ENCODE results near the gene SLC4A8.
"Not testable (repeated sequence)": the region's sequence is repeated elsewhere in the genome, so short reads cannot be mapped to it uniquely, and the experiment has no call there.

Gene SLC4A8

DNA sequence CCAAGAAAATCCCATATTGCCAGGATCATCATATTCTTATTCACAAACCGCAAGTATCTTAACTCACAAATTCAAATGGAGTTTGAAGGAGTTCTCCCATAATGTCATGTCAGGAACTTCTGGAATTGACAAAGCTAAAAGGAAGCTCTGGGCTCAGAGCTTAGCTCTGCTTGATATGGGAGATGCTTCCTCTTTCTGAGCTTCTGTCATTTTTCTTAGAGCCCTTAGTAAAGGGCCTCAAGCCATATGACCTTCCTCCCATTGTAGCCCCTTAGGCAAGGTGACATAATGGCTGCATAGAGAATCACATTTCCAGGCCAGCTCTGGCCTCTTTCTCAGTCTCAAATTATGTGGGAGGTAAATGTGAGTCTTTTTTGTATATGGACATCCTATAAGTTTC is 40.9 kb downstream of the SLC4A8 start:
- Histone ChIP-seq H3K4me3 (no peak overlapping the region), H3K27ac (no peak overlapping the region)

DNA sequence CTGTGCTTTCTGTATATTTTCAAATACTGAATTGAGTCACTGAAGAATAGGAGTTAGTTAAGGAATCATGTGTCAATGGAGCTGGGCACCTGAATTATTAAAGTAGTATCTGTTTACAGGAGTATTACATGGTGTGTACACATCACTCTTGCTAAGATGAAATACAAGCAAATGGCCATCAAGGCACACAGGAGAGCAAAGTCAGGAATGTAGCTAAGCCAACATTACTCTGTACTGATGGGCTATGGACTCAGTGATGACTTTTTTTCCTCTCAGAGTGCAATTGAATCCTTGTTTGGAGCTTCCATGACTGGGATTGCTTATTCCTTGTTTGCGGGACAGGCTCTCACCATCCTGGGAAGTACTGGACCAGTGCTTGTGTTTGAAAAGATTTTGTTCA is 45.5 kb downstream of the SLC4A8 start:
- no peak overlapping the region for H3K4me3 ChIP-seq
- H3K27ac ChIP-seq, result no peak overlapping the region

DNA sequence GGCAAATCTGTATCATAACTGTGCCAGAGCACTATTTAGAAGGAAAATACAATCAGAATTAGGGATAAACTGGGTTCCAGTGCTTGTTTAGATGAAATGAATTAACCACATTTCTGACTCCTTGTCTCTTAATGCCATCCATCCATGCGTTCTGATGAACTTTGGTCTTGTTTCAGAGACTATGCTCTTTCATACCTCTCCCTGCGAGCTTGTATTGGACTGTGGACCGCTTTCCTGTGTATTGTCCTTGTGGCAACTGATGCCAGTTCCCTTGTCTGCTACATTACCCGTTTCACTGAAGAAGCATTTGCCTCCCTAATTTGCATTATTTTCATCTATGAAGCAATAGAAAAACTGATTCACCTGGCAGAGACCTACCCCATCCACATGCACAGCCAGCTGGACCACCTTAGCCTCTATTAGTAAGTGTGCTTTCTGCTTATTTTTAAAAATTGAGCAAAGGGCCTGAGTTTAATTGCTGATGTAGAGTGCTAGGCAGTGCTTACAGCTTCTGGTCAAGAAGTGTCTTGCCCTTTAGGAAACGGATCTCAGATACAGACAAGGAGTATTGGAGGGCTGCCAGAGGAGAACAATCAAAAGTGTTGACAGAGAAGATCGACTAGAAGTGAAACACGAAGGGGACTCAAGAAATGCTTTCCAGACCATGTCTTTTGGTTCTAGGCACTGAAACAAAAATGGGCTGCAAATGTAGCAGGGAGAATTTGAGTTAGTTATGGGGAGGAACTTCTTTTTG is 46.7 kb downstream of the SLC4A8 start:
- H3K27ac ChIP-seq, result no peak overlapping the region
- no peak overlapping the region for H3K4me3 ChIP-seq

DNA sequence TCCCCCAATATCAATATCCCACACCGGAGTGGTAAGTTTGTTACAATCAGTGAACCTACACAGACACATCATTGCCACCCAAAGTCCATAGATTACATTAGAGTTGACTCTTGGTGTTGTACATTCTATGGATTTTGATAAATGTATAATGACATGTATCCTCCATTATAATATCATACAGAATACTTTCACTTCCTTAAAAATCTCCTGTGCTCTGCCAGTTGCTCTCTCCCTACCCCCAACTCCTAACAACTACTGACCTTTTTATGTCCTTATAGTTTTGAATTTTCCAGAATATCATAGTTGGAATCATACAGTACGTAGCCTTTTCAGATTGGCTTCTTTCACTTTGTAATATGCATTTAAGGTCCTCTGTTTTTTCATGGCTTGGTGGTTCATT is 48.4 kb downstream of the SLC4A8 start:
- H3K4me3 ChIP-seq, result no peak overlapping the region
- no peak overlapping the region for H3K27ac ChIP-seq

DNA sequence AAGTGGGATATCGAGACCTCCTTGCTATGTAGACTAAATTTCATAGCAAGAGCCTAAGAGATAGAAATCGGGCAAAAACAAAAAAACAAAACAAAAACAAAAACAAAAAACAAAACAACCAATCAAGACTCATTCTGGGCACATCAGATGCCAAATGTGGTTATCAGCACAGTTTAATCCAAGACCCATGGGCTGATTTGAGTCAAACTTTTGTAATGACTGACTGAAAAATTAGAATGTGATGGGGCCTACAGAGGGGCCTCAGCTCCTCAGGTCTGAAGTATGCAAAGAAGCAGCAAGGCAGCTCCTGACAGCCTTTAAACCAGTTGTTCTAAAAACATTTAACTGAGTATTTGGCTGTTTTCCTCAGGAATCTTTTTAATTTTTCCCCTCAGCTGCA is 49.3 kb downstream of the SLC4A8 start:
- no peak overlapping the region for H3K4me3 ChIP-seq
- H3K27ac ChIP-seq, result no peak overlapping the region

DNA sequence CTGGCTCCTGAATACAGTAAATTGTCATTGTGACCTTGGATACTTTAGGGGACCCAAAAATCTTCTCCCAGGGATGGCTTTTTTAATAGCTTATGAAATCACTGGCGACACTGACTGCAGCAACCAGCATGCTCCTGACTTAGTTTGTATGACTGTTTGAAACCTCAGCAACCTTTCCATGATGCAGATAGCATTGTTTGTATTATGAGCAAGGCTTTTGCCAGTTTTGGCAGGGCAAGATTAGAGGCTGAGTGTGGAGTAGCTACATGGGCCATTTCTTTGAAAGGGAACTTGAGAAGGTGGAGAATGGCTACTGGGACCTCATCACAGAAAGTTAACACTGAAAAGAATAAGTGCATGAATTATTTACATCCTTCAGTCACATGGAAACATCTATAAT is 50.9 kb downstream of the SLC4A8 start:
- Histone ChIP-seq H3K27ac (no peak overlapping the region), H3K4me3 (no peak overlapping the region)

DNA sequence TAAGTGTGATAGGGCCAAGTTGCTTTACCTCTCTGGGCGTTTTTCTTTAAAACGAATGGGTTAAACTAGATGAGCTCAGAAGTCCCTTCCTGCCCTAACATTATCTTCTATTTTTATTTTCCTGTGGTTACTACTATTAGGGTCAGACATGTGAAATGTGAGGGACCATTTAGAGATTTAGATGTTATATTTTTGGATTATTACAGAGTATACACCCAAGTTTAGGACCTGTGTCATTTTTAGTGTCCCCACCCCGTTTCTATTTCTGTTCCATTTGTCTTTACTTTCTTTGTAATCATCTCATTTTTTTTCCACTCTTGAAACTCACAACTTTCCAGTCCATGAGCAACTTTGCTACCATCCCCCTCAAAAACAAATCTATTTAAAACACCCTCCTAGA is 56.3 kb downstream of the SLC4A8 start:
- Histone ChIP-seq H3K4me3 (no peak overlapping the region), H3K27ac (no peak overlapping the region)

DNA sequence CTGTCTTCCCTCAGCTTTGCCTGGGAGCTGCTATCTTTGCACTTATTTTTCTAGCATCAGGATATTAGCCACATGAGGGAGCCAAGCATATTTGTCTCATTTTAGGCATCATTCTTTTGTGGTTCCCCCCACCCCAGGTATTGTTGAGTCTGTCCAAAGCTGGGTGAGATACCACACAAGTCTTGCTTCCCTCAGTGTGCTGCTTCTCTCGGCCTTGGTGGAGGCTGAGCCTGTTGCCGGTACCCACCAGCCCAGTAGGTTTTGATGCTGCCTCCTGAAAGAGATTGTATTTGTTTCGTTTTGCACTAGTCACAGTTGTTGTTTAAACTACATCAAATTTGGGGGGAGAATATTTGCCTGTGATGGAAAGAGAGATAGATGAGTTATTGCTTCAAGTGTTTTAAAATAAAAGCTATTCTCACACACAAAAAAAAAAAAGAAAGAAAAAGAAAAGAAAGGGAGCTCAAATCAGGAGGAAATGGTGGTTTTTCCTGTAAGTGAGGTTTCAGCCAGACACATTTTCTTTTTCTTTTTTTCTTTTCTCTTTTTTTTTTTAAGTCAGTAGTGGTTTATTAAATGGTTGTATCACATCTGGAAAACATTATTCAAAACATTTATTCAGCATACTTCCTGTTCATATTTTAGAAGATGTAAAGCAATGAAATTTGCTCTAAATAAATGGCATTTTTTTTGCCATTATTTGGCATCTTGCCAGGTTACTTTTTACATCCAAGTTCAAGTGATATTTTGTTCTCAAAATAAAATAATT is 58.5 kb downstream of the SLC4A8 start:
- Histone ChIP-seq H3K27ac (peak overlapping the region in 2 of 21 experiments; percentile 20), H3K4me3 (no peak overlapping the region)

DNA sequence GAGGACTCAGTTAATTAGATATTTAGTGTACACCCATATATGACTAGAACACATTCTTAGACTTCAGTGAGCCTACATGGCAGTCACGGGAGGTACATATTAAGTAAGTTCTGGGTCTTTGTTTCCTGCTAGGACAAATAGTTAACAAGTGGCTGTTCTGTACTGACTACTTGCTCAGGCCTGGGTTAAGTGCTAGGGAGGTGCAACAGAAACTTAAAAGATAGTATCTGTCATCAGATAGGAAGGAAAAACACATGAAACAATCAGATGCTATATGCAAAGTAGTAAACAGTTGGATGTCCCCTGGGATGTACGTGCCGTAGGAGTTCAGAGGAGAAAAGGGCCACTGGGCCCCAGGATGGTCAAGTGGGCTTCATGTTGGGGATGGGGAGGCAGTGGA is 59.5 kb downstream of the SLC4A8 start:
- H3K27ac ChIP-seq, result no peak overlapping the region
- no peak overlapping the region for H3K4me3 ChIP-seq

DNA sequence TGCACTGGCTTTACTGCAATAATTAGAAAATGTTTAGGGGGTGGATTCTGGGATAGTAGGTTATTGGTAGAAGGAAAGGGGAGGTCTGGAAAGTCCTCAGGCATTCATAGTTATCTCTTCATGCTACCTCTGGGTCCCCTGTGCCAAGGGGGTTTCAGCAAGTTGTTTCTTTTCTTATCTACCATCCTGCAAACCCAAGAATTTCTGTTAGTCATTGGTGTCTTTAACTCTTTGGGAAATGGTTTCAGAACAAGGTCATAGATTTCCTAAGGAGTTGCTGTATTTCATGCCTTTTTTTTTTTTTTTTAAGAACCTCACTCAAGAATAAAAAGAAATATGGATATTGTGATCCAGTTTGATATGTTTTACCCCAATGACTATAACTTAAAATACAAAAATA is 63.6 kb downstream of the SLC4A8 start:
- H3K27ac ChIP-seq, result no peak overlapping the region

DNA sequence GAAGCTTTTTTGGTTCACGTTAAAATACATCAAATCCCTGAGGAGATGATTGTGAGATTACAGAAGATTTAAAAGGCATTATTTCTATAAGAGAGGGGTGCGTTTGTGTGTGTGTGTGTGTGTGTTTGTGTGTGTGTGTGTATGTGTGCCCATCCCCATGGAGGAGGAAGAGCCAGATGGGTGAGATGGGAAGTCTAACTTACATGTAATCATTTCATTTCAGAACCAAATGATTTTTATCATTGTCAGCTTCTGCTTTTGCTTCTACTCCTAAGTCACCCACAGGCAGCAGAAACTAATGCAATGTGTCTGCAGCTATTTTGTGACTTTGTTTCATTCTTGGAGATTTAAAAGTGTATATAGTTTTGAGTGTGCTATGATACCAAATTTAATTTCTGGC is 68.7 kb downstream of the SLC4A8 start:
- peak overlapping the region in 1 of 21 experiments; percentile 30 for H3K27ac ChIP-seq

More for the DNA sequence above, 63.6 kb downstream of the SLC4A8 start:
- no peak overlapping the region for H3K4me3 ChIP-seq

DNA sequence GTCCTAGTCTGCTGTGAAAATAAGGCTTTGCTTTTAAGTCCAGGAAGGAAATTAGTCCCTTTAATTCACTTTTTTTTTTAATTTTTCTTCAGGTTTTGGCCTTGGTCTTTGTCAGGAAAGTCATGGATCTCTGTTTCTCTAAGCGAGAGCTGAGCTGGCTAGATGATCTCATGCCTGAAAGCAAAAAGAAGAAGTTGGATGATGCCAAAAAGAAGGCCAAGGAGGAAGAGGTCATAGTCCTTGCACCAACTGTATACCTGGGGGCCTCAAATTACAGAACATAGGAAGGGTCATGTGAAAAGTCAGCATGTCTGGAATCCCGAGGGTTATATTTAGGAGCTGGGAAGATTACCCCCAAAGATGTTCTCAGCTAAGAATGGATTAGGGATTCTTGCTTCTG is 72.3 kb downstream of the SLC4A8 start:
- H3K4me3 ChIP-seq, result no peak overlapping the region
- no peak overlapping the region for H3K27ac ChIP-seq

More for the DNA sequence above, 68.7 kb downstream of the SLC4A8 start:
- no peak overlapping the region for H3K4me3 ChIP-seq

DNA sequence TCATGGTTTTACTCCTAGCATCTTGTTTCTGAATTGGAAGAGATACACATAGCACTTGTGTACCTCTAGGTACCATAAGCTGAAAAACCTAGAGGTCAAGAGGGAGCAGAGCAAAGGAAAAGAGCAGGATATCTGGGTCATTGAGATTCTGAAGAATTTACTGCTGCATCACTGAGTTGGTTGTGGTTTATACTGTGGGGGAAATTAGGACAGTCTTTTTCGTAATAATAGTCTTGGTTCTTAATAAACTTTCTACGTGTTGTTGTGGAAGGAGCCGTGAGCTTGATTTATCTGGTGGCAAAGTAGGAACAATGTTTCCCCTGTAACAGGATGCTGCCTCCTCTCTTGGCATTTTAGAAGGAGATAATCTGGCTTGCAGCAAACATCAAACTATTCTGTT is 80.2 kb downstream of the SLC4A8 start:
- H3K4me3 ChIP-seq, result no peak overlapping the region

DNA sequence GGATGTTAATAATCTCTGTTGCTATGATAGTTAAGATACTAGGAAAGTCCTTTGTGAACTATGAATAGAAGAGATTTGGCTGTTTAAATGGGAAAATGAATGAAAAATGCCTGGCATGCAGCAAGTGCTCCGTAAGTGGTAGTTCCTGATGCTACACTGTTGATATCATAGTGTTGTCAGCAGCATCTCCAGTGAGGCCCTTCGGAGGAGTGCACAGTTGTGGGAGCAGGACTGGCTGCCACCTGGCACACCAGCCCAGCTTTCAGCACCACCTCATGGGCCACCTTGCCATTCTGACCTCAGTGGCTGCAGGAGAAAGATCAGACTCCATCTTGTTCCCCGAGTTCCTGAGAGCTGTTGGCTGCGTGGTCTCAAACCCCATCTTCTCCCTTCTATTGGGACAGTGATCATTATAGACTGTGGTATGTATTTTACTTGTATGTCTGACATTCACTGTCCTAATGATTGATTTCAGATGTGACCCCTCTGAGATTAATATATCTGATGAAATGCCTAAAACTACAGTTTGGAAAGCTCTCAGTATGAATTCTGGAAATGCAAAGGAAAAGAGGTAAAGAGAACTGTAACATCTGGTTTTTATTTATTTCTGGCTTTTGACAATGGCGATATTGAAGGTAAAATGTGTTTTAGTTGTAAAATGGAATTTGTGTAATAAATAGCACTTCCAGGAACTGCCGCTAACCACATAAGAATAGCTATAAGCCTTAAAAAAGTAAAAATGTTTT is 80.9 kb downstream of the SLC4A8 start:
- H3K4me3 ChIP-seq, result no peak overlapping the region
- no peak overlapping the region for H3K27ac ChIP-seq

More for the DNA sequence above, 80.2 kb downstream of the SLC4A8 start:
- H3K27ac ChIP-seq, result no peak overlapping the region

DNA sequence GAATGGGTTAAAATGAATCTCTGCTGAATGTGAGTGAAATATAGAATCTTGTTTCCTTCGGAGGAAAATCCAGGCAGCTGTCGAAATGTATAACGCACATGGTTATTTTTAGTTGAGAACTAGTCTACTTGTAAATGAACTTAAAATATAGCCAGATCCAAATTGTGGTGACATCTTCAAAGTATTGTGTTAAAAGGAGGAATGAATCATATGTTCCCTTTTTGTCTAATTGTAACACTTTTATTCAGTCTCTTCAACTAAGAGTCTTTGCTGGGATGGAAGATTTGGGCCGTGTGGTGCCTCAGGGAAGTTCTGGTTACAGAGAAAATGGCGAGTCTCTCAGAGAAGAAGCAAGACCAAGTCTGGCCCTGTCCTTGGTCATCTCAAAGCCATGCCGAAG is 82.5 kb downstream of the SLC4A8 start:
- Histone ChIP-seq H3K4me3 (no peak overlapping the region), H3K27ac (no peak overlapping the region)

DNA sequence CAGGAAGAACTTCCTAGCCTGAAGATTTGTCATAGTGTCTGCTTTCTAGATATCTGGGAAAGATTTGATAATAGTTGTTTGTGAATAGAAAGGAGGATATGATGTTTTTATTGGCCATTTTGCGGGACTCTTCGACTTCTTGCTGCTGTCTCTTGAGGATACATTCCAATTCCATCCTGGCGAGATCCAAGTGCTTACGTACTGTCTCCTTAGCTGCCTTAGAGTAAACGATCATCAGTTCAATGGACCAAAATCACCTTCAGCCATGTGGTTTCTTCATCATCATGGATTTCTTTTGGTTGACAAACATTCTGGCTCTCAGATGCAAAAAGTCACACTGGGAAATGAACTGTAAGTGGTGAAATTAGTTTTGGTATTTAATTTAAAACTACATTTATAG is 83.7 kb downstream of the SLC4A8 start:
- Histone ChIP-seq H3K27ac (no peak overlapping the region), H3K4me3 (no peak overlapping the region)

DNA sequence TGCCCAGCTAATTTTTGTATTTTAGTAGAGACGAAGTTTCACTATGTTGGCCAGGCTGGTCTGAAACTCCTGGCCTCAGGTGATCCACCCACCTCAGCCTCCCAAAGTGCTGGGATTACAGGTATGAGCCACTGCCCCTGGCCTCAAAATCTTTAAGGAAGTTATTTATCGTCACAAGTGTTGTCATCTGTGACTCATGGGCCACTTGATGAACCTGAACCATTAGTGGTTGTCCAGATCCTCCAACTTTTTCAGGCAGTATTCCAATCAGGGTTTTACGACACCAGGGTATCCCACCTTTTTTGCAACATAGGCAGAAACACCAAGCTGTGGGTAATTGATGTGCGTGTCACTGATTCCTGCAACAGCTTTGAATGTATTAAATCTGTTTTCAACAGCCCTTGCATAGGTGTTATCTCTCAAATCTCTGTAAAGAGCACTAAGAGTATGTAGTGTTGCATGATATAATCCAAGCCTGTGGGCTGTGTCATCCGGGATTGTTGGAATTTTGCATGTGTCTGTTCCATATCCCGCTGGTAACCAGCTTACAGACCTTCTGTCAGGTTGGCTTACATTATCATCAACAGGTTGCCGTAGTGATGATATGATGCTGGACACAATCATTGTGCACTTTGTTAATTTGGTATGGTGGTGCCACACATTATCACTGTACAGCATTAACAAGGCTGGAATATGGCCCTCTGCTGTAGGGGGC is 87.1 kb downstream of the SLC4A8 start:
- Histone ChIP-seq H3K27ac (no peak overlapping the region), H3K4me3 (no peak overlapping the region)

DNA sequence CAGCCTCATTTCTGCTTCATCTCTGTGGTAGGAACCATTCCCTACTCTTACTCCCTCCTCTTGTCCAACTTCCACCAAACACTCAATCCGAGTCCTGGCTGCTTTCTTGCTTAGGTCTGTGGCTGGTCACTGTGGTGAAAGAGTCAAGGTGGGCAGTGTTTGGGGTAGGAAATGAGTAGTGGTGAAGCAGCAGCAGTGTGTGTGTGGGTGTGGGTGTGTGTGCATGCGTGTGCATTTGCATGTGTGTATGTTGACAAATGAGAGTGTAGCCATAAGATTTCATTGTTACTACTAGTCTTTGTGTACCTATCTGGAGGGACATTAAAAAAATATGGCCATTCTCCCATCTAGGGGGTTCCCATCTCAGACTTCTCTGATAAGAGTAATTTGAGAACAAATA is 87.8 kb downstream of the SLC4A8 start:
- no peak overlapping the region for H3K27ac ChIP-seq
- H3K4me3 ChIP-seq, result no peak overlapping the region

DNA sequence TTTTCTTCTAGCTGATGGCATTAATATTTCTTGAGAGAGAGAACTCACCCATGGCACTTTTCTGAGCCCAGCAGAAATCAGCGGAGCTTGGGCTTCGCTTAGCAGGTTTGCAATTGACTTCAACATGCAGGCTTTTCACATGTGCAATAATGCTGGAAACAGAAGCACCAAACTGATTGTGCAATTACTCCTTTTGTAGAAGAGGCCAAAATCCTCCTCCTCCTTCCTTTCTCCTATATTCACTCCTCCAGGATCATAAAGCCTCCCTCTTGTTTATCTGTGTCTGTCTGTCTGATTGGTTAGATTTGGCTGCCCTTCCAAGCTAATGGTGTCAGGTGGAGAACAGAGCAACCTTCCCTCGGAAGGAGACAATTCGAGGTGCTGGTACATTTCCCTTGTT is 90.4 kb downstream of the SLC4A8 start:
- not testable (repeated sequence) for H3K4me3 ChIP-seq, H3K27ac ChIP-seq

DNA sequence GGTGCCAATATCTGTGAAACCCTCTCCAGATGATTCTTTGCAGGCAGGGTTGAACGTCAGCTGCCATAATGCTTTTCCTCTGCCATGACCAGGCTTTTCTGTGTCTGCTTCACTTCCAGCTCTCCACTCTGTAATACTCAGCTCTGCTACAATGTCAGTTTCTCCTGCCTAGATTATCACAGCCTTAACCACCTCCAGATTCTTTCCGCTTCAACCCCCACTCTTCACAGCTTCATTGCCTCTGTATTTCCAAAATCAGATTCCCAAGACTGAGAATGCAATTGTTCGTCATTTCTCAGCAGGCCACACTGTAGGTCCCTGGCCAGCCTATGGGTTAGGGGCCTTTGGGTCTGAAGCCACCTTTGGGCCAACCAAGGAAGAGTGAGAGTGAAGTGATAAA is 92.7 kb downstream of the SLC4A8 start:
- no peak overlapping the region for H3K27ac ChIP-seq
- H3K4me3 ChIP-seq, result no peak overlapping the region
